OCI-M1 (cell line): Measurements from ENCODE around the gene THAP3.
"Not testable (repeated sequence)": the region's sequence is repeated elsewhere in the genome, so short reads cannot be mapped to it uniquely, and the experiment has no call there.

ENCODE experiments used
- DNase-seq: peaks from one replicate; lab custom pipeline; 2025; lab: John Stamatoyannopoulos, UW

Gene THAP3

DNA sequence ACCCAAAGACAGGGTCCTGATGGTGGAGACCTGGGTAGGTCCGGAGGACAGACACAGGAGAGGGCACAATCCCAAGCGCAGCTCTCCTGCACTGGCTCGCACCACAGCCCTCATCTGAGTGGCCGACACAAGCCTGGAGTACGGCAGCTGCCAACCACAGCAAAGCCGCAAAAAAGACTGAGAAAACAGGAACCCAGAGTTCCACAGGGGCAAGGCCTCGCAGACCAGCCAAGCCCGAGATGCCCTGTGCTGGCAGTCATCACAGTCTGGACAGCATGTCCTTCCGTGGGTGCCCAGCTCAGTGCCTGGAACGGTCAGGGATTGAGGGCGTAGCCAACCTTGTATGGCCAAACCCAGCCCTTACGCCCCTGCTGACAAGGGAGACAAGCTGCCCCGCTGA lies 33.4 kb upstream of the THAP3 start:
- no peak for DNase-seq

DNA sequence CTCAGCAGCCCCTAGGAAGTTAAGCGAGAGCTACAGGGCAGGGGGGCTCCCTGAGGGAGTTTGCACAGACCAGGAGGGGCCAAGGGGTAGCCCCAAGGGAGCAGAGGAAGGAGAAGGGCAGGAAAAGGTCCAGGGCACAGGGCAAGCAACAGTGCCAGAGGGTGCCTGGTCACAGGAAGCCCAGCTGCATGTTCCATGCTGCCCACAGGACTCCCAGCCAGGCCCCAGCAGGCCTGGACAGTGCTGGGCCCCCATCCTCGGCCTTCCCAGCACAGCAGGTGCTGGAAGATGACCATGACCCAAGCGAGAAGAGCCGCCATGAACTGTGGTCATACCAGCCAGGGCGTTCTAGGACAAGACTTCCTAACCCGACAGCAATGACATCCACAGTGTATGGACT lies 33.0 kb upstream of the THAP3 start:
- no peak for DNase-seq

DNA sequence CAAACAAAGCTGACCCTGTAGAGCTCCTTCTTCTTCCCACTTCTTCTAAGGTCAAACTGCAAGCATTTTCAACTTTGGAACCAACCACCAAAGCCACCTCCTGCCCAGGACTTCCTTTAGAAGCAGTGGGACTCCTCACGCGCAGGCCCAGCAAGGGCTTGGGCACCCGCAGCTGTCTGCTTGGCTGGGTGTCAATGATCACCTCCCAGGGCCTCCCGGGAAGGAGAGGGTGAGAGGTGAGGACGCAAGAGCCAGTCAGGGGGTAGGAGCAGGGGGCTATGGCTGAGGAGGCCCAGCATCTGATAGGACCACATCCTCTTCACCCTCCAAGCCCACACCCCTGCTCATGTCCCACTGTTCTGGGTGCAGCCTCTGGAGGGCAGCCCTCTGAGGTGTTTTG lies 32.2 kb upstream of the THAP3 start:
- DNase-seq, result no peak

DNA sequence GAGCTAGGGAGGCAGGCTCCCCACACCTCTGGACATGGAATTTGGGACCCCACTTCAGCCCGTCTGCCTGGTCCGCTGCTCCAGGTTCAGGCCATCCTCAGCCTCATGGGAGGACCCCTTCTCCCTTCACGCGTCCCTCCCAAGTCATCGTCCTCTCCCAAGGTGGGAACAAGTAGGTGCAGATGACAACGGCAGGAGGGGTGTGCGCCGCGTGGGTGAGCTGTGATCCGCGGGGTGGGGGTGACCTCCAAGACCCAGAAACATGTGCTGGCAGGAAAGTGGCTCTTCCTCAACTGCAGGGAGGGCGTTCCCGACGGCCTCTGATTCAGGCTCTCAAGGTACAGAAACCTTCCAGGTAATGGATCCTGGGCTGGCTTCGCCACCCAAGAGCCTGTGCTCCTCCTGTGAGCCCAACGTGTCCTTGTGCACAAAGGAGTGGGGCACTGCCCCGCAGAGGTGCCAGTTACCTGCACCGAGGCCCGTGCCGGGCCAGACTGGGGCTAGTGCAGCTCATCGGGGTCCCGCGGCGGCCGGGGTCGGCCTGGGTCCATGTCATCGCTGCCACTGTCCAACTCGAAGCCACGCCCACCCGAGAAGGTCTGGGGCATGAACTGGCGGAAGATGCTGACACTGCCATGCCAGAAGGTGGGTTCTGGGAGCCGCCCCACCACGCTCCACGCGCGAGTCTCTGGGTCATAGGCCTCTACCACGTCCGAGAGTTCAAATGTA lies 31.6 kb upstream of the THAP3 start:
- DNase-seq, result no peak

DNA sequence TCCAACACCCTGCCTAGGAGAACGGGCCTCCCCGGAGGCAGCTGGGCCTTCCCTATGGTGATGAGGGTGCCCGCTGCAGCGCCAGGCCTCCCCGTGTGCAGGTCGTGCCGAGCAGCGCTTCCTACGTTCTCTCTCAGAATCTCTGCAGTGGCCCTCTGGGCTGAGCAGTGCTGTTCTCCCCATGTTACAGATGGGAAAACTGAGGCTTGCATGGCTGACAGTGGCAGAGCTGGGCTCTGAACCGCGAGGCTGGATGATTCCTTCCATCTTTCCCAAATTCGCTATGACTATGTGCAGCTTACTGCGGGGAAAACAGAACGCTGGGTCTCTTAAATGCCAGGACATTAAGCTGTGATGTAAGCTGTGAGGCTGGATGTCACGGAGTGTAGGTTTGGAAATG lies 30.9 kb upstream of the THAP3 start:
- DNase-seq, result no peak

DNA sequence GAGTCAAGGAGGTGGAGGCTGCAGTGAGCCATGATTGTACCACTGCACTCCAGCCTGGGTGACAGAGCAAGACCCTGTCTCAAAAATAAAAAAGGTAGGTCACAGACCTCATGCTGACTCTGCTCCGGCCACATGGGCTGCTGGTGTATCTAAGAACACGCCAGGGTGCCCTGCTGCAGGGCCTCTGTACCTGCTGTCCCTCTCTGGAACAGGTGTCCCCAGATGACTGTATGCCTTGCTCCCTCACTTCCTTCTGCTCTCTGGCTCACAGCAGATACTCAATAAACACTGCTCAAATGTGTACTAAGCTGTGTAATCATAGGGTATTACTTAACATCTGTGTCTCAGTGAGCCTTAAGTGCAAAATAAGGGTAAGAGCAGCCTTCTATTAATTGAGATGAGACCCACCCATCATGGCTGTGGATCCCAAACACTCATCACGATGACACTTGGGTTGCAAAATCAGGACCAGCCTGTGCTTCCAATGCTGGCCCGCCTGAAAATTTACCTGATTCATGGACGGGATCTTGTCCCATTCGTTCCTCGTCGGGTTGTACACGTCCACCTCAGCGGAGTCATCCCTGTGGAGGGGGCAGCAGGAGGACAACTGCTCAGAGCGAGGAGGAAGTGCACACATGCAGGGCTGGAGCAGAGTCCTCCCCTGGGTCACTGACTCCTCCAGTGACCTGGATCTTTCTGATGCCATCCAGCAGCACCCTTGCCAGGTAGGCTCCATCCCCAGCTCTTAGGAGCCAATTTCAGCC lies 29.5 kb upstream of the THAP3 start:
- no peak for DNase-seq

DNA sequence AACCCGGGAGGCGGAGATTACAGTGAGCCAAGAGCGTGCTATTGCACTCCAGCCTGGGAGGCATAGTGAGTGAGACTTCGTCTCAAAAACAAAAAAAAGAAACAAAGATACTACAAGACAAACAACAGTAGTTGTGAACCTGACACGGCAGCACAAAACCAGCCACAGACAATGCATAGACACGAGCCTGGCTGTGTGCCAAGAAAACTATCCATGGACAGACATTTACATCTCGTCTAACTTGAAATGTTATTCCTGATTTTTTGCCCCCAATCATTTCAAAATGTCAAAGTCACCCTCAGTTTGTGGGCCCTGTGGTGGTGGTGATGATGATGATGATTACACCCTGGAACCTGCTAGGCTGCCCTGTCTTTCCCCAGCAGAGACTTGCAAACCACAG lies 28.3 kb upstream of the THAP3 start:
- DNase-seq, result no peak

DNA sequence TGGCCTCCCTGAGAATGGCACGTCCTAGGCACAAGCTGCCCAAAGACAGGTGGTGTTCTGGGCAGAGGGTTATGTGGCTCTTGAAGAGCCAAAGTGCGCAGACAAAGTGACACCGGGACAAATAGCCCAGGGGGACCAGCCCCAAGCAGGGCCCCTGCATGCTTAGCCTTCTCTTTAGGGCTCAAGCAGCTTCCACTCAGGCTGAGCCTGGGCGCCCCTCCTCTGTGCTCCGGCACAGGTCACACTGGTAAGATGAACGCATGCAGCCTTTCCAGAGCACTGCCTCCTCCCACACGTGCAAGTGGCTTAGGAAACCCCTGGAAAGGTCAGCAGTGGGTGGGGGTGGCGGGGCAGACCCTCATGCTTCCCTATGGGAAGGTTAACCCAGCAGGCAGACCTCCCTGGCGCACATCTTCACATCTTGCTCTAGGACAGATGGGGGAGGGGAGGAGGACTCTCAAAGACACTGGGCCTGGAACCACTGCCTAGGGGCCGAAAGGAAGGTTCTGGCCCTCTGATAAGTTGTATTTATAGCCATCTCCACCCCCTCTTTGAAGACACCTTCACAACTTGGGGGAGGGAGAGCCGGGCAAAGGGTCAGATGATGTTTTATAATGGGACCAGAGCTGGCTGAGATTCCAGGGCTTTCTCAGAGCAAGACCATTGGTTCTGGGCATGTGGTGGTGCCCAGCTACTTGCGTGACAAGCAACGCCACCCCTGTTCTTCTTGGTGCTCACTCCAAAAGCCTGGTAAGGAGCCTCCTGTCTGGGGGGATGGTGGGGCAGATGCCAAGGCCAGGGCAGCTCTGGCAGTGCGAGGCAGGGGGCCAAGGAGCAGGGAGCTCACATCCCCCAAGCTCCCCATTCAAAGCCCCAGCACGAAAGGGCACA lies 27.5 kb upstream of the THAP3 start:
- no peak for DNase-seq

DNA sequence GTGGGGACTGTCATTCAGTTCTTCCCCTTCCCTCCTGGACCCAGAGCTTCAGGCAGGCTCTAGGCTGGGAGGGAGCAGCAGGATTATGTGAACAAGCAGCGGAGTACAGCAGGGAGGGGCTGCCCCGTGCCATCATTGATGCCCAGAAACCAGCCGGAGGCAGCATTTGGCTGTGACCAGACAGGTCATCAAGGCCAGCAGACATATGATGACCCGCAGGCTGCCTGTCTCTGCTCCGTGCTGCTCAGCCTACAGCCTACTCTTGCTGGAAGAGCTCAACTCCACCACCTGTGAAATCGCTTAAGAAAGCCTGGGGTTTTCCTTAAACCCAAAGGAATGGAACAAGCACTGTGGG lies 26.9 kb upstream of the THAP3 start:
- no peak for DNase-seq

DNA sequence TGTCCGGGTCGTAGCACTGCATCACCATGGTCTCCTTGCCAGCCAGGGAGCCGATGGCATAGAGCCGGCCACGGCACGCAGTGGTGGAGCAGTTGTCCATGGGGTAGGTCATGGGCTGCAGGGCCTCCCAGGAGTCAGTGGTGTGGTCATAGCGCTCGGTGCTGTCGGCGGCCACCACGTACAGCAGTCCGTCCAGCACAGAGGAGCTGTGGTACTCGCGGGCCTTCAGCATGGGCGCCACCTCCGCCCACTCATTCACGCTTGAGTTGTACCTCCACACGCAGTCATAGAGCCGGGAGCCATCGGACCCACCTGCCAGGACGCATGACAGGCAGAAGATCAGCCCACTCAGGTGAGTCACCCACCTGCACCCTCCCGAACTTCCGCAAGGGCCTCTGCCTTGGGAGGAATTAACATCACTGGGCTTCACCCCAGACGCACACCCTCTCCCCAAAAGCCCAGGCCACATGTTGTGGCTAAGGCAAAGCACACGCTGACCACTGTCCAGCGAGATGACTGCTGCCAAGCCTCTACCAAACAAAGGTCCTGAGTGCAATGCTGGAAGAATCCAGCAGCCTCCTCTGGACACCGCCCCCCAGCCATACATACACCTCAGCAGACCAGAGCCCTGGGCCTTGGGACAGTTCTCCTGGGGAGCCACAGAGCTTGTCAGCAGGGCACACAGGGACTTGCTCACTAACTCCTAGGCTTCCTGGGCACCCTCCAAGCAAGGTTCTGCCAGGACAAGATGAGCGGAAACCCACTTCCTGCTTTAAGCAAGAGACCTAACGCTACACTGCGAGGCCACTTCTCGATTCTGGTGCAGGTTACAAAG lies 25.3 kb upstream of the THAP3 start:
- DNase-seq, result no peak

DNA sequence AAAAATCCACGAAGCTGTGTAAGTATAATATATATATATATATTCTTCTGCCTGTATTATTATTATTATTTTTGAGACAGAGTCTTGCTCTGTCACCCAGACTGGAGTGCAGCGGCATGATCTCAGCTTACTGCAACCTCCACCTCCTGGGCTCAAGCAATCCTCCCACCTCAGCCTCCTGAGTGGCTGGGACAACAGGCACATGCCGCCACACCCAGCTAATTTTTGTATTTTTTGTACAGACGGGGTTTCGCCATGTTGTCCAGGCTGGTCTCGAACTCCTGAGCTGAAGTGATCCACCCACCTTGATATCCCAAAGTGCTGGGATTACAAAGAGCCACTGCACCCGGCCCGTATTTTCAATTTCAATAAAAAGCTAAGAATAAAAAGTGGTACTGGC lies 24.7 kb upstream of the THAP3 start:
- not testable (repeated sequence) for DNase-seq

DNA sequence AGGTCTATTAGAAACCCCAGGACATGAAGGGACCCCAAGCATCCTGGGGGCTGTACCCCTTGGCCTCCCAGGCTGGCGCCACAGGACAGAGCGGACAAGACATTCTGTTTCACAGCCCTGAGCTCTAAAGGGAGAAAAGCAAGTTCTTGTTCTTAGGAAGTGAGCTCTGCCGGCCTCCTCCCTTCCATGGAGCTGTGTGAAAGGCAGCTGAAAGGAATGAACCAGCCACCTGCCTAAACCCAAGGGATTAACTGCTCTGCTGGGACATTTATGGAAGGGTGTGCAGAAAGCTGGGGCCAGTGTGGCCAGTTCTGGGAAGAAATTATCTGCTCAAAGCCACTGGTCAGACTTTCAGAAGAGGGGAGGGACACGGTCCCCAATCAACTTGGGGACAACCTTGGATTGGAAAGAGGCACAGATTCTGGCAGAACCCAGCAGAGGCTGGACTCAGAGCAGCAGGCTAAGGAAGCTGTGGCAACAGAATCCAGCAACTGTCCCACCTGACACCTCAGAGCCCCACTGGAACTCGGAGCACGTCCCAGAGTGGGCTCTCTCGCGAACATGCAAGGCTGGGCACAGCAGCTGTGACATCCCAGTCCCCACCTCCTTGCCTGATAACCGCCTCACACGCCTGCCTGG lies 24.1 kb upstream of the THAP3 start:
- DNase-seq, result no peak

DNA sequence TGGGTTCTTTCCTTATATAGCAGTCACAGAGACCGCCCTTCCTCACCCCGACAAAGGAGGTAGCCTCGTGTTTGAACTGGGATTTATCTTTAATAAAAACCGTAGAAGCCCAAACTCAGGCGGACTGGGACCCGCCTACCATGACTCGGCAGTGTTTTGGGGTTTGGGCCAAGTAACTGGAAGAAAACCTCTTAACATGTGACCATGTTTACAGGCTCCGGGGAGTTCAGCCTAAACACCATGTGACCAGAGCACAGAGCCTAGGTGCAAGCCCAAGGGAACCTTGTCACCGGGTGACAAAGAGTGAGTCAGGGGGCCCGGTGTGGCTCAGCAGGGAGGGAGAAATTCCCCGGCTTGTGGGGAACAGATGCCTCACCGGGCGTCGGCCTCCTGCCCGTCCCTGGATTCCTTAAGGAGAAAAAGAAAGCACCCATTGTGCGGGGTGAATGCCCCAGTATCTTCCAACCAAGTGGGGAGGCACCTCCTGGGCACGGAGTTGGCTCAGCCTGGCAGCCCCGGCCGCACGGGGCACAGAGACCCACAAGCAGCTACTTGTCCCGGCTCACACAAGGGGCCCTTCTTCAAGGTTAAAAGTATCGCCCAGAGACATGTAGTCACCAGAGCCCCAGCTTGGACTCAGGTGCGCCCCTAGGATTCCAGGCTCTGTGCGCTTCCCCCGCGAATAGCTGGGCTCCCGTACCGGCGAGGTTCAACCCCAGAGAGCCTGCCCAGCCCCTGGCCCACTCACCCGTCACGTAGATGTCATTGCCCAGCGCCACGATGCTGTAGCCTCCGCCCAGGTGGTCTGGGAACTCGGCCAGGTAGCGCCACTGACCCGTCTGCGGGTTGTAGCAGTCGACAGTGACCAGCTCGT lies 23.4 kb upstream of the THAP3 start:
- peak; percentile 97 for DNase-seq

DNA sequence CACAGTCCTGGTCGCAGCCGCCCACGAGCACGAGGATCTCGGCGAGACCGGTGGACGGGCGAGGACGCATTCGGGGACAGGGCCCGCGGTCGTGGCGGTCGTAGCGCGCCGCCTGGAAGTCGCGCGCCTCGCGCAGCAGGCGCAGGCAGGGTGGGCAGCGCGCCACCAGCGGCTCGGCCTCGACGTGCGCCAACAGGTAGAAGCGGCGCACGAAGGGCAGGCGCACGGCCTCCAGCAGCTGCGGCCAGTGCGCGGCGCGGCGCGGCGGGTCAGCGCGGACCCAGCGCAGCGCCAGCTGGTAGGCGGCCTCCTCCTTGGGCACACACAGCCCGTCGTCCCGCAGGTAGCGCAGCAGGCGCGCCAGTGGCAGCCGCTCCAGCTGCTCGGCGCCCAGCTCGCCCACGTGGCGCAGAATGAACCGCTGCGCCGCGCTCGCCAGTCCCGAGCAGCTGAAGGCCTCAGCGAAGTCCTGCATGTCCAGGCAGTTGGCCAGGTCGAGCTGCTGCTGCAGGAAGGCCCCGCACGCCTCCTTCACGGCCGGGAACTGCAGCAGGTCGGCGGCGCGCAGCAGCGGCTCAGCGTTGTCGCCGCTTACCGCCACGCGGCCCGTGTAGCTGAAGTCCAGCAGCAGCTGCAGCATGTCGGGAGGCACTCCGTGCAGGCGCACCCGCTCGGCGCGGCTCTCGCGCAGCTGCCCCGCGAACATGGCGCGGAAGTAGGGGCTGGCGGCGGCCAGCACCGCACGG lies 22.6 kb upstream of the THAP3 start:
- DNase-seq, result peak; percentile 64

DNA sequence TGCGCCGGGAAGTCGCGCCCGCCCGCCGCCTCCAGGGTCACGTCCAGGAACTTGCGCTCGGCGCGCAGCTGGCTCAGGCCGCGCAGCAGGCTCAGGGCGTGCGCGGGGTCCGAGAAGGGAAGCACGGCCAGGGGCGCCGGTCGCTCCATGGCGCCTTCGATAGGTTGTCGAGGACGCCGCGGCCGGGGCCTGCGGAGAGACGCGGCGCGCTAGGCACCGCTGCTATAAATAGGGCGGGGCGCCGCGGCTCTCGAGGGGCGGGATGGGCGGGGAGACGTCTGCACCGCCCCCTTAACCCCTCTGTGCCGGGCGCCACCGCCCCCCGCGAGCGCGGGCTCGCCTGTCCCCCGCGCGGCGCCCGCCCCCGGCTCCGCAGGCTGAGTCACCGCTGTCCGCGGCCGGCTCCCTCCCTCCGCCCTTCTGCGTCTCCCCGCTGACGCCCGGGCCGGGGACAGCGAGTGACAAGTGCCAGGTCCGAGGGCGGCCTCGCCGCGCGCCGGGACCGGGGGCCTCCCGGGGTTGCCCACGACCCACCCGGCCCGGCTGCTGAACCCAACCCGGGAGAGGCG lies 21.9 kb upstream of the THAP3 start, which contains the start of gene KLHL21:
Gene KLHL21 (minus strand): TSS at position 201 of the 569 bp plus-strand sequence. CDS start 52 bp downstream, at position 149.
- peak; percentile 92 for DNase-seq

DNA sequence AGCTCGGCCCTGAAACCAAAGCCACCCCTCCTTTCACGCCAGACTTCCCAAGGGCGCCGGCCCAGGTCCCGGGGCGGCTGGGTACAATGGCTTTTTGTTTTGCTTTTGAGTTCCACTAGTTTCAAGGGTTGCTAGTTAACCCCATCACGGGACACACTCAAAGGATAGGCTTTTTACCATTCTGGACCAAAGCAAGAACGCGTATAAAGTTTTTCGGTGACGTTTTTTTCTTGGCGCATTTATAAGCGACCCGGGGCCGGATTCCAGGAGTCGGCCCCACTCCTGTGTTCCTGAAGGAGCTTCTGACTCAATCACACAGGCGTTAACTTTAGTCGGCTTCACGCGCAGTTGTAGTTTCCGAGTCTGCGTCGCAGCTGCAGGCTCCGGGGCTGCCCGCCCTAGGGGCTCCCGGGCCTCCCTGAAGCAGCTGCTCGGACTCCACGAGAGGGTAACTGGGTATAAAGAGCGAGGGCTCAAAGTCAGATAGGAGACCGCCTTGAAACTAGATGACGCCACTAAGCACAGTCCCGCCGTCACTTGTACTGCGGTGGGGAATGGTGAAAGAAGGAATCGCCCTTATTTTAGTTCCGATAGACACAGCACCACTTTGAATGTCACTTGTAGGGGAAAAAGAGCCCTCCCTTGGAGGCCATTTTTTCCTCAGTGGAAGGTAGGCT lies 21.3 kb upstream of the THAP3 start:
- DNase-seq, result no peak

DNA sequence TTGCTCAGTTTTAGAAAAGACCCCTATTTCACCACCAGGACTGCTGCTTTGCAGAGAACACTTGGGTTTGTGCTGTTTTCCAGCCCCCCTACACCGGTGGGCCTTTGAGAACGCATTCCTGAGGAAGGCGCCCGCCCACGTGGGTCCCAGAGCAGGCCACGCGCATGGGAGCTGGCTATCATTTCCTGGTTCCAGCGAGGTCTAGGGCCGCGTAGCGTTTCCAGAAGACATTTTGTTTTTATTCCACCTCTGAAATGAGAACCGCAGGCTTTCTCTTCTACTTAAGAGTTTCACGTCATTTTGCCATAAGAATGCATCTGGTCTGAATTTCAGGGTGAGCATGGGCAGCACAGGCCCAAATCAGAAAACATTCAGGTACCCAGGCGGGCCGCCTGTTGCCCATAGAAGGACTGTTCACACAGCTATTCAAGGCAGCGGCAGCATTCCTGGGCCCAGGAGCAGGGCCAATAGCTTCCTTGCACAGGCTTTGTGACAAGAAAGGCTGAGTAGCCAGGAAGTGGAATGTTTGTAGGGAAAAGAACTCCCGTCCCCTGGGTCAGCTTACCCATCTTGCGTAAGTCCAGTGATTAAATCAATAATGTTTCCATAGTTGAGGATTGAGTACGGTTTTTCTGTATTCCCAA lies 20.6 kb upstream of the THAP3 start:
- no peak for DNase-seq
